Esophagus mucosa (tissue), 1 donor: ENCODE measurements around the gene EXOC6. TPM values are rescaled to one million over a fixed set of nuclear protein-coding genes. Genes with fewer than 3 reads are reported as not detected.
"Not testable (repeated sequence)": the region's sequence is repeated elsewhere in the genome, so short reads cannot be mapped to it uniquely, and the experiment has no call there.

ENCODE experiments used
- ATAC-seq: fragments of 200-7000 bp; cut with Tn5 transposase; one replicate; pipeline ENCODE4 v1.9.1; 2020
- total RNA-seq: library from RNA; stranded (reverse); gene quantifications from one replicate; pipeline ENCODE4 v1.2.4, GENCODE V29; 2023
- donor health status: DM: yes; HTN: yes; CAD: no.

The EXOC6 gene
- total RNA-seq, 1 donor from 2014 or later: 3.1 TPM

DNA sequence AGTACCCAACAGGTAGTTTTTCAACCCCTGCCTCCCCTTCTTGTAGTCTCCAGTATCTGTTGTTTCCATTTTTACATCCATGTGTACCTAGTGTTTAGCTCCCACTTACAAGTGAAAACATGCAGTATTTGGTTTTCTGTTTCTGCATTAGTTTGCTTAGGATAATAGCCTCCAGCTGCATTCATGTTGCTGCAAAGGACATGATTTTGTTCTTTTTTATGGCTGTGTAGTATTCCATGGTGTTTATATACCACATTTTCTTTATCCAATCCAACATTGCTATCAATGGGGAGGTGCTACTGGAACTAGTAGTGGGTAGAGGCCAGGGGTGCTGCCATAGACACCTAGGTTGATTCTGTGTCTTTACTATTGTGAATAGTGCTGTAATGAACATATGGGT, 104.3 kb downstream of the EXOC6 start:
- ATAC-seq: not testable (repeated sequence)

DNA sequence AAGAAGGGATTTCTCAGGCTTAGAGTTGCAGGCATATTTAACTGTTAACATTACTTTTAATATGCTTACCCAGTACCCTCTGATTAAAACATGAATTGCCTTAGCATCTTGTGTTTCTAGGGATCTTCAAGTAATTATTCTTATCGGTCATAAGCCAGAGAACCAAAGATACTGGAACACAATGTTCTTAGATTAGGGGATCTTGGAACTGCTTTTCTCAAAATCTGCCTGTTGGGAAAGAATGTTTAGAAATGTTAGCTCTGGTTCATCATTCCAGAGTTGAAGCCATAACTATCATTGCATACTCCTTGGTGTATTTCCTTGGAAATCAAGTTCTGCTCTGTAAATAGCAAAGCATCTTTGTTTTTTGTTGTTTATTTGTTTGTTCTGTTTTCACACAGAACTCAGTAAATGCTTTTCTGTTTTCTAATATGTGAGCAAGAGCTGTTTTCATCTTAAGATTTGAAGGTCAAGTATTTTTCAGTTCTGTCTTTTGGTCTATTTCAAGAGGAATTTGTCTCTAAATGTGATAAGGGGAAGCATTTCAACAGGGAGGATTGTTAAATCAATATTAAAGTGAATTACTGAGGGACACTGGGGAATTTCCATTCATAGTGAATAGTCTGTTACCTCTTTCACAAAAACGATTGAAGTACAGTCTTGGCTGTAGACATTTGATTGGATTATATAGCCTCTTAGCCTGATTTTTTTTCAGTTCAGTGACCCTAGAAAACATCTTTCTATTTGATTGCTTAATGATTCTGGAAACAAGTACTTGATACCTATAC, 109.1 kb downstream of the EXOC6 start:
- no peak for ATAC-seq

DNA sequence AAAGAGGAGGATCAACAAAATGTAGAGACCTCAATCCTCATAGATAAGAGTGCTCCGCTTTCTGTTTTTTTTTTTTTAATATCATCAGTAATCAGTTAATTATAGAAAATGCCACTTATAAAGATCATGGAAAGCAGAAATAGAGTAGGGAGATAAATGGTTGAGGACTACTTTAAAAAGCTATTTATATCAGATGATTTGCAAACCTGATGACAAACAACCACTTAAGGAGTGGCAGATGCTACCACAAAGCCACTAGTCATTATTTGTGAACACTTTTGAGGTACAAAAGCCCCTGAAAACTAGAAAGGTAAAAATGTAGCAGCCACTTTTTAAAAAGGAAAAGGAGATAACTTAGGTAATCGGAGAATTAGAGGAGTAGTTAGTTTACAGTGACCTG, 113.3 kb downstream of the EXOC6 start:
- no peak for ATAC-seq

DNA sequence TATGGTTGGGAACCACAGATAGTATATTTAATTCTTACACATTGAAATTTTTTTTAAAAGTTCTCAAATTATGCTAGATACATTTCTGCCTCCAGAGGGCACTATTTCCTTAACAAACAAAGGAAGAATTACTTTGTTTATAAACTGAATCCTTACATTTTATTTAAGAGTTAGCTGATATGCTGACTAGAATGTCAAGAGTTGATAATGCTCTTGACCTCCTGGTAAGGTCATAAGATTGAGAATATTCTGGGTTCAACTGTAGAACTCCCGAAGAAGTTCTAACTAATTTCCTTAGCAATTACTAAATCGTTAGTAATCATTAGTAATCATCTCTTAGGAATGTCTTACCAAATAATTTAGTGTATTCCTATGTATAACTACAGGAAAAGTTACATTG, 117.0 kb downstream of the EXOC6 start:
- no peak for ATAC-seq

GRCh38 chr10:92967641-92968040, 119.3 kb downstream of the EXOC6 start:
- ATAC-seq: no peak

DNA sequence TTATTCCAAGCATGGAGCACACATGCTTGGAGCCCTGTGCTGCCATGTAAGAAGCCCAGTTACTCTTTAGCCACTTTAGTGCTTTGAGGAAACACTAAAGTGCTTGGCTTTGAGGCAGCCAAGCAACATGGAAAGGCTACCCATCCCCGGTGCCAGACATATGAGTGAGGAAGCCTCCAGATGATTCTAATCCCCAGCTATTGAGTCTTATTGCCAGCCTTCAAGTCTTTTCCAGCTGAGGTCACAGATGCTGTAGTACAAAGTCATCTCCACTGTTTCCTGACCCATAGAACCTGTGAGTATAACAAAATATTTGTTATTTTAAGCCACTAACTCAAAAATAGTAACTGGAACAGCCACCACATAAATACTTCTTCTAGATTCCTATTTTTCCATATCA, 120.8 kb downstream of the EXOC6 start:
- no peak for ATAC-seq

- ATAC-seq: no peak
Measured at GRCh38 chr10:92970301-92971070, 122.2 kb downstream of the EXOC6 start.

DNA sequence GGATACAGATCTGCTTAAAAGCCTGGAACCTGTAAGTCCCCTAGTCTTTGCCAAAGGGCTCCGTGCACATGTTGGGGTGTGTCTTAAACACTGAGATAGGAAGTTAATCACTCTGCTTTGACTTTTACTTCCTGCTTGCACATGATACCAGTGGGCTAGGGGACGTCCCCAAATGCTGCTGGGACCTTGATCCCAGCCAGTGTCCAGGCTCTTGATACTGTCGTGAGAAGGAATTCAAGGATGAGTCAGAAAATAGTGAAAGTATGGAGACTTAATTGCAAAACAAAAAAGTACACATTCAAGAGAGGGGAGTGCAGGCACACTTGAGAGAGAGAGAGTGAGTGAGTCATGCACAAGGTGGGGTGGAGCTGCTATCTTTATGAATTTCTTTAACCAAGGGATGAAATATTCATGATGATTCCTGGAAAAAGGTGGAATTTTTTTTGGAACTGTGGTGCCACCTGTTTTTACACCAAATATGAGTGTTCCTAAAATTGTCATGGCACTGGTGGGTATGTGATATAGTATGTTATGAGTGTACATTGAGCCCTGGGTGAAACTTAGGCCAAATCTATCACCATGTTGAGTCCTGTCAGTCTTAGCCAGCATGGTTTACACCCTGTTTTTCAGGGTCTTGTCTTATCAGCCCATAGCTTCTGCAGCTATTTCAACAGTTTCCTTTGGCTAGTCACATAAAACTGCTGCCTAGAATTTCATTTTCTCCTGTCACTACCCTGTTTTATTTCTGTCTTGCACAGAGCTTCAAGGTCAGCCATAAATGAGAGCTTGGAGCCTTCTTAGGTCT, 123.9 kb downstream of the EXOC6 start:
- ATAC-seq: peak; percentile 86

DNA sequence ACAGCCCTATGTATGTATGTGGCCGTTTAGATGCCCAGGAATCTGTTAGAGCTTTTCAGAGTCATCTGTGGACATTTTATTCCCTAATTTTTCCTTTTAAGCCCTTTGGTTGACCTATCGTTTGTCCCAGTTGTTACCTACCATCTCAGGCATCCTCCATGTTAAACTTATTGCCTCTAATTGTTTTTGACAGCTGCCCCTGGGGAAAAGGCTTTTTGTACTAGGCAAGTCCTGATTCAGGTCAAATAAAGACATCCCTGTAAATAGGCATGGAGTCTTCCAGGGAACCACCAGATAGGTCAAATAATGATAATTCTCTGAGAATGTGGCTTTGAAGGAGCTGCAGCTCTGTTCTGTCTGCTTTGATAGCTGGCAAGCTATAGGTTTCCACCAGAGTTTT, 124.6 kb downstream of the EXOC6 start:
- no peak for ATAC-seq

DNA sequence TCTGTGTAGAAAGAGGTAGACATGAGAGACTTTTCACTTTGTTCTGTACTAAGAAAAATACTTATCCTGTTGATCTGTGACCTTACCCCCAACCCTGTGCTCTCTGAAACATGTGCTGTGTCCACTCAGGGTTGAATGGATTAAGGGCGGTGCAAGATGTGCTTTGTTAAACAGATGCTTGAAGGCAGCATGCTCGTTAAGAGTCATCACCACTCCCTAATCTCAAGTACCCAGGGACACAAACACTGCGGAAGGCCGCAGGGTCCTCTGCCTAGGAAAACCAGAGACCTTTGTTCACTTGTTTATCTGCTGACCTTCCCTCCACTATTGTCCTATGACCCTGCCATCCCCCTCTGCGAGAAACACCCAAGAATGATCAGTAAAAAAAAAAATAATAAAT, 128.0 kb downstream of the EXOC6 start:
- ATAC-seq: not testable (repeated sequence)

DNA sequence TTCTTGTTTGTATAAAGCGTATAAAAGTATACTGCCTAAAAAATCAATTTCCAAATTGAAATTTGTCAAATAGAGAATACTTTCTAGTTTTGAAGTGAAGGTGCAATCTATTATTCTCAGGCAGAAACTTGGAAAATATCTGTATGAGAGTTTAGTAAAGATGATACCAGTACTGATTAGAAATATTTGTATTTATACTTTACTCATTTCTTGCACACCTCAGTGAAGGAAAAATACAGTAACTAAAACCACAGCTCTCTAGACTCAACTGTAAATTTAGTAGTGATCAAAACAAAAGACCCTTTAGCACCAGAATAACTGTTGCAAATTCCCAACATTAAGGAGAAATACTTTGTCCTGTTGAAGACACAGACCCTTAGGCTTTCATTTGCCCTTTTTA, 140.9 kb downstream of the EXOC6 start:
- no peak for ATAC-seq

GRCh38 chr10:92990615-92991014, 142.3 kb downstream of the EXOC6 start:
- no peak for ATAC-seq

DNA sequence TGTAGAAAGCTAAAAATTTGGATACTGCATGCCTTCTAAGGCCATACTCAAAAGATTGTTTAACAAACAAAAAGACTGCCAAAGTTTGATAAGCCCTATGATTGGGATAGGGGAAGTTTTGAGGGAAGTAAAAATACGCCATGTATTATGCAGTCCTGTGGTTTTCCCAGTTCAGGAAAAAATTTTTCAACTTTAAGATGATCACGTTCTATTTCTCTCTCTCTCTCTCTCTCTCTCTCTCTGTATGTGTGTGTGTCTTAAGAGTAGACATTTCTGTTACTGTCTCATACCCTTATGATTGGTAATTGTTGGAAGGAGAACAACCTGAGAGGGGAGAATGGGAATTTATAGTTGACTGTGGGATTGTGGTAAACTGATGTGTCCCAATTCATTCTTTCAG, 143.2 kb downstream of the EXOC6 start:
- ATAC-seq: no peak

DNA sequence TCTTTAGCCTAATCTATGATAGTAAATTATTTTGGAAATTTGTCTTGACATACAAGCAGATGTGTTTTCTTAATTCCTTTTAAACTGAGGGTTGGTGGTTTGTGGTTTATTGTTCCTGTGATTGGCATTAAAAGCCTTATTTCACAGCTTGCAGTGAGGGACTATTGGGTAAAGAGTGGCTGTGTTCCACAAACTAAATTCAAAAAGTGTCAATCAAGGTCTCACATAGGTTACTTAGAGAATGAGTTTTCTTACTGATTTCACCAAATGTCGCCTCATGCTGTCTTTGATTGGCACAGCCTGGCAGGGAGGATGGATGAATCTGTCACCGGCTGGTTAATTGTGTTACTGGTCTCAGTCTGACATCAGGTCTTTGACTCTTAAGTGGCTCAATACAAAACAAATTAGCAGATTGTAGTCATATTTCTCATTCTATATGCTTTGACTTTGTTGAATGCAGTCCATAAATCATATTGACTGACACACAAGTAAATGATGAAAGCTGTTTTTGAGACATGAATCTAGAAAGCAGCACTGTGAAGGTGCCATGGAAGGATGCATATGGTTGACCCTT, 145.5 kb downstream of the EXOC6 start:
- ATAC-seq: no peak

- ATAC-seq: no peak
Measured at GRCh38 chr10:92995509-92995908, 147.2 kb downstream of the EXOC6 start.

DNA sequence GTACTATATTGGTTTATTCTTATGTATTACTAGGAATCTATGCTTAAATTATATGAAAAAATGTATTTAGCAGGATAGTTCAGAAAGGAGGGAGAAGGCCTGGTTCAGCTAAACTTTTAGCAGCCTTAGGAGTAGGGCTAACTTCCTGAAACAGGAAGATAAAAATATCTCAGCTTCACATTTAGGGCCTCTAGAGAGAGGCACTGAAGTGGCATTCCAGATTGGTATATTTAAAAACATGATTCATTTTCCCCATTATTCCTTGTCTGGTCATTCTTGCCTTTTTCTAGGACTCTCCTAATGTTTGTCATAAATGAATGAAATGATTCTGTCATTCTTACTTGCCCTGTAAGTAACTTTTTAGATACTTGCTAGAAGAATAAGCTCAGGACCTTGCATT, 149.3 kb downstream of the EXOC6 start:
- ATAC-seq: no peak

DNA sequence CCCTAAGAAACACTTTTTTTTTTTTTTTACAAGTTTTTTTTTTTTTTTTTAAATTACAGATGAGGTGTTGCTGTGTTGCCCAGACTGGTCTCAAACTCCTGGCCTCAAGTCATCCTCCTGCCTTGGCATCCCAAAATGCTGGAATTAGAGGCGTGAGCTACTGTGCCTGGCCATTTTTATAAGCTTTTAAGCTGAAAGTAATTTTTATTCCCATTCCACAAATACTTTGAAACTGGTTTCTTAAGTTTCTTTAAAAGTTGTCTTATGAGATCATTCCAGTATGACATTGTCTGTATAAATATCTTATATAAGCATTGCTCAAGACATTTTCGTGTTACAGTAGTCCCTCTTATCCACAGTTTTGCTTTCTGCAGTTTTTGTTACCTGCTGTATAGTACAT, 150.9 kb downstream of the EXOC6 start:
- no peak for ATAC-seq

- ATAC-seq: no peak
Measured at GRCh38 chr10:93006435-93007039, 158.2 kb downstream of the EXOC6 start.

- ATAC-seq: no peak
Measured at GRCh38 chr10:93015722-93016121, 167.4 kb downstream of the EXOC6 start.

DNA sequence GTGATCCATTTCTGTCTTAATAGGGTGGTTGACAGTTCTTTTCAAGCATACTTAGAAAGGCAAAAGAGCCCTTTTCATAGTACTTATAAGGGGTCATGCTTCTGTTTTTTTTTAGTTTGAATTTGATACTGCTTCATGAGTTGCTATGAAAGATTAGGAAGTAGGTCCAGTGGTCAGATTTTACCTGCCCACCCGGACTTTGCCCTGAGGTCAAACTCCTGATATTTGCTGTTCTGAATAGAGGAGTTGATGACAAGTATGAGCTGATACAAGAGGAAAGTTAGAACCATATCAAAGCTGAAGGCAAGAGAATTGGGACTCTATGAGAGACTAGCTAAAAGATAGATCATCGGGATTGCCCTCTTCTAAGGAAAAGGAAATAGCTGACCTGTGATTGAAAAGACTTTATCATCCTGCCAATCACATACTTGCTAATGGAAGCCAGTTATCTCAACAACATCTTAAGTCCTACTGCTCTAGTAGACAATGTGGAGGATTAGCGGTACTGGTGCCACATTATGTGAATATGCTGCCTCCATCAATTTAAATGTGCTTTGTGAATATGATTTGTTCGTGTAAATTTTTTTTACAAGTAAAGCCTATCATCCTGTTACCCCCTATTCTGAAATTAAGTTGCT, 174.8 kb downstream of the EXOC6 start:
- no peak for ATAC-seq

DNA sequence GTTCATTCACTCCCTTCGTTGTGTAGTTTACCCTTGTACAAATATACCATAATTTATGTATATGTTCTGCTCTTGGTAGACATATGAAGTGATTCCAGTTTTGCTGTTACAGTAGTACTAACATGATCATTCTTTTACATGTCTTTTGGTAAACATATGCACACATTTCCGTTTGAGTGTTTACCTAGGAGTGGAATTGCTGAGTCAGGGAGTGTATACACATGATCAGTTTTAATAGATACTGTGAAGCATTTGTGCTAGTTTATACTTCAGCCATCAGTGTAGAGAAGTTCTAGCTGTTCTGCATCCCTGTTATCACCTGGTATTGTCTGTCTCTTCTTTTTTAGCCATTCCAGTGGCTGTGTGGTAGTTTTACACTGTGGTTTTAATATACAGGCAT, 177.8 kb downstream of the EXOC6 start:
- no peak for ATAC-seq

GRCh38 chr10:93027508-93027907, 179.2 kb downstream of the EXOC6 start:
- no peak for ATAC-seq
